ENCODE results near the gene PACRG.

GRCh38 chr6:163152701-163153100 is 424.9 kb downstream of the PACRG start:
- TF ChIP-seq CTCF (IDR thresholded peaks at IDR 0.05; ENCODE audit: insufficient read depth, low read length, poor library complexity, severe bottlenecking) (no peak), EZH2phosphoT487 (conservative IDR thresholded peaks at IDR 0.05; ENCODE audit: low read length) (no peak)
